Fibroblast of the aortic adventitia (primary cell): Measurements from ENCODE around the gene MAP3K3. TPM values are rescaled to one million over a fixed set of nuclear protein-coding genes. Genes with fewer than 3 reads are reported as not detected.

ENCODE experiments used
- DNase-seq: peaks from one replicate; pipeline ENCODE4 v3.0.0-alpha.2; 2010; ENCODE audit warnings: low read depth
- H3K4me3 ChIP-seq: 2 replicates; pipeline ENCODE4 v1.5.1; 2011; ENCODE audit warnings: low read depth, mild to moderate bottlenecking, control low read depth, low read length, moderate library complexity
- total RNA-seq: library from RNA; depleted of rRNA; stranded (reverse); fragments of >200 nt; gene quantifications from 2 replicates; pipeline ENCODE4 v1.2.3, GENCODE V29; 2012; ENCODE audit warnings: low replicate concordance
- TF ChIP-seq, protein P1 (sequence below): IDR thresholded peaks from 2 replicates; pipeline ENCODE4 v1.5.1; 2011; ENCODE audit warnings: mild to moderate bottlenecking, low read length, control low read depth, inconsistent platforms; ENCODE audit not compliant: insufficient read depth

The MAP3K3 gene
- total RNA-seq, 1 donor, result 37.4 TPM

GRCh38 chr17:63658366-63658765, 36.1 kb downstream of the MAP3K3 start:
- no peak overlapping the region for H3K4me3 ChIP-seq
- TF ChIP-seq, protein P1, sequence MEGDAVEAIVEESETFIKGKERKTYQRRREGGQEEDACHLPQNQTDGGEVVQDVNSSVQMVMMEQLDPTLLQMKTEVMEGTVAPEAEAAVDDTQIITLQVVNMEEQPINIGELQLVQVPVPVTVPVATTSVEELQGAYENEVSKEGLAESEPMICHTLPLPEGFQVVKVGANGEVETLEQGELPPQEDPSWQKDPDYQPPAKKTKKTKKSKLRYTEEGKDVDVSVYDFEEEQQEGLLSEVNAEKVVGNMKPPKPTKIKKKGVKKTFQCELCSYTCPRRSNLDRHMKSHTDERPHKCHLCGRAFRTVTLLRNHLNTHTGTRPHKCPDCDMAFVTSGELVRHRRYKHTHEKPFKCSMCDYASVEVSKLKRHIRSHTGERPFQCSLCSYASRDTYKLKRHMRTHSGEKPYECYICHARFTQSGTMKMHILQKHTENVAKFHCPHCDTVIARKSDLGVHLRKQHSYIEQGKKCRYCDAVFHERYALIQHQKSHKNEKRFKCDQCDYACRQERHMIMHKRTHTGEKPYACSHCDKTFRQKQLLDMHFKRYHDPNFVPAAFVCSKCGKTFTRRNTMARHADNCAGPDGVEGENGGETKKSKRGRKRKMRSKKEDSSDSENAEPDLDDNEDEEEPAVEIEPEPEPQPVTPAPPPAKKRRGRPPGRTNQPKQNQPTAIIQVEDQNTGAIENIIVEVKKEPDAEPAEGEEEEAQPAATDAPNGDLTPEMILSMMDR, result no peak
- no peak for DNase-seq

GRCh38 chr17:63659850-63660249, 37.6 kb downstream of the MAP3K3 start:
- no peak for DNase-seq
- H3K4me3 ChIP-seq, result no peak overlapping the region
- TF ChIP-seq, protein P1, result no peak

GRCh38 chr17:63665527-63666214, 43.5 kb downstream of the MAP3K3 start:
- no peak overlapping the region for H3K4me3 ChIP-seq
- DNase-seq, result no peak
- TF ChIP-seq, protein P1, result no peak

- no peak for DNase-seq
- no peak overlapping the region for H3K4me3 ChIP-seq
- TF ChIP-seq, protein P1, result no peak
Observed at GRCh38 chr17:63672856-63673255, 50.6 kb downstream of the MAP3K3 start.

DNA sequence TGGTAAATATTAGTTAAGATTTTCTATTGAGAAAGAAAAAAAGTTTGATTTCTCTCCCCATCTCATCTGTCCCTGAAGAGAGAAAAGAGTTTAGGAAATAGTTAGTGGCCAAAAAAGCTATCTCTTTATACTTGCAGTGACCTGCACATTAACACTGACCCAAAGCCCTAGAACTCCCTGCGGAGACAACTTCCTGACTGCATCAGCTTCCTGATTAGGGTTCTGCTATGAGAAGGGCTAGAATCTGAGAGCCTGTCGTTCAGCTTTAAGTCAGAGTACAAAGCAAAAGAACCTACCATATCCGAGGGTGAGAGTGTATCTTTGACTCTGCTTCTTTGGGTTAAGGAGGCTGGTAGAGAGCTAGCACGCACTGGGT, 53.0 kb downstream of the MAP3K3 start:
- DNase-seq, result peak; percentile 31
- TF ChIP-seq, protein P1, result no peak
- H3K4me3 ChIP-seq, result peak overlapping the region; percentile 44

DNA sequence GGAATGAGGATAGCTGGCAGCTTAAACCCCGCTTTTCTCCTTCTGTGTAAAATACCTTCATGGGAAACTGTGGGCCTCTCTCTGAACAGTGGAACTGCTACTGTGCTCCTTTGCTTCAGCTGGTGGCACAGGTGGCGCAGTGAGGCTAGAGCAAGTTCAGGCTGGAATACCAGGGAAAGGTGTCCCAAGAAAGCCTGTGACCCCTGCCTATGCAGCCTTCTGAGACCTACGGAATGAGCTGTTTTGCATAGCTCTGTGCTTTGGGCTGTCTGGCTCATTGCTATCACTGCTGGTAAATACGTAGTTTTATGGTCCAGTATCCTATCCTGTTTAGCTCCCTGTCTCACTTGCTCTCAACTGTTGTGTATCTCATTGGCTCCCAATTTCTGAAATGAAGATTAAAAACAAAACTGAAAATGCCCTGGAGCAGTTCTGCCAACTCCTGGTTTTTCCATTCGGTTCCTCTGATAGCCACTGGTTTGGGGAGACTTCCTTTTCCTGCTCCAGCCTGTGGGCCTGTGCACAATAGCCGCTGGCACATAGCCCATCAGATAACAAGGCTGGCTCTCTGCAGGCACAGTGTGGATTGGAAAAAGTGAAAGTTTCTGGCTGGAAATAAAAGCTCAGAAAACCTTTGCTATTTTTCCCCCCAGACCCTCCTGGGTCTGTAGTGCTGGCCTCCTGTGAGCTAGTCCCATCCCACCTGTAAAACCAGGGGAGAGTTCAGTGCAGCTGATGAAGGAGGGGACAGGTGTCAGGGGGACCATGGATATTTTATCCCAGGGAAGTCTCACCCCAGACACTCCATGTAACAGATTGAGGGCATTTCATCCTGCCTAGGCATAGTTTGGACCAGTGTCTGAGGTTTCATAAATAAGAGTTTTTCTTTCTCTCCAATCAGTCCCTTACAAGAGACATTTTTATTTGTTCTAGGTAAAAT, 53.7 kb downstream of the MAP3K3 start:
- peak overlapping the region; percentile 44 for H3K4me3 ChIP-seq
- DNase-seq, result peak; percentile 96

More for the DNA sequence above, 53.7 kb downstream of the MAP3K3 start:
- TF ChIP-seq, protein P1, result no peak
